SK-N-MC (cell line): ENCODE measurements around the gene SLC8A2.
"Not testable (repeated sequence)": the region's sequence is repeated elsewhere in the genome, so short reads cannot be mapped to it uniquely, and the experiment has no call there.

ENCODE experiments used
- EZH2 ChIP-seq: fragments of 200-600 bp; sonication (generic); IDR thresholded peaks from one replicate; pipeline ENCODE4 v1.6.1; 2017; ENCODE audit warnings: antibody characterized with exemption
- POLR2AphosphoS5 ChIP-seq: IDR thresholded peaks from 2 replicates; pipeline ENCODE4 v1.6.1; 2012; ENCODE audit warnings: mild to moderate bottlenecking, low read depth, low read length, borderline replicate concordance

DNA sequence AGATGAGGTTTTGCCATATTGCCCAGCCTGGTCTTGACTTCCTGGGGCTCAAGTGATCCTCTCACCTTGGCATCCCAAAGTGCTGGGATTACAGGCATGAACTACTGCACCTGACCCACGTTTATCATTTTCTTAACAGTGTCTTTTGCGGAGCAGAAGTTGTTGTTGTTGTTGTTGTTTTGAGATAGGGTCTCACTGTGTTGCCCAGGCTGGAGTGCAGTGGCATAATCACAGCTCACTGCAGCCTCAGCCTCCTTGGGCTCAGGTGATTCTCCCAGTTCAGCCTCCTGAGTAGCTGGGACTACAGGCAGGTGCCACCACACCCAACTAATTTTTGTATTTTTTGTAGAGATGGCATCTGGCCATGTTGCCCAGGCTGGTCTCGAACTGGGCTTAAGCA is 84.1 kb downstream of the SLC8A2 start:
- TF ChIP-seq EZH2, POLR2AphosphoS5: not testable (repeated sequence)
